Stimulated activated CD4-positive, alpha-beta T cell treated with anti-CD3 and anti-CD28 coated beads, Interleukin-15, amount 100 ng/mL, for 24 hours (primary cell): ENCODE results near the gene FOXN3.
A peak's percentile ranks its signal among the peaks of the same experiment; 100 is the strongest.

Experiments
- DNase-seq: peaks from one replicate; pipeline ENCODE4 v3.0.0-alpha.2; 2020

Gene FOXN3

DNA sequence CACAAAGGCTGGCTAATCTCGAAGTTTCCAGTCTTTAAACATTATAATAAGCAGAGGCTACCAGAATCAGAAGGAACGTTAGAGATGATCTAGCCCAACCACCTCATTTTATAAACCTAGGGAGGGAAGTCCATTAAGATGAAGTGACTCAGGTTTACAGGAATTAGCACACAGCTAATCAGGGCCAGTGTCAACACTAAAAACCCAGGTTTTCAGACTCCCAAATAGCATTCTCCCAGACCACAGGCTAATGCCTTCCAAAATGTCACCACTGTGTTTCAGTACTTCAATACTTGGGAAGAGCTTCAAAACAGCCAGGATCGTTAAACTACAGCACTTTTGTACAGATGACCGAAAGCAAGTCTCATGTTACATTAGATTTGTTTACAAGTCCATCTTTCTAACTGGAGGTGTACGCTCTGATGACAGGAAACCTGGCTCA lies 89.2 kb downstream of the FOXN3 start:
- no peak for DNase-seq

DNA sequence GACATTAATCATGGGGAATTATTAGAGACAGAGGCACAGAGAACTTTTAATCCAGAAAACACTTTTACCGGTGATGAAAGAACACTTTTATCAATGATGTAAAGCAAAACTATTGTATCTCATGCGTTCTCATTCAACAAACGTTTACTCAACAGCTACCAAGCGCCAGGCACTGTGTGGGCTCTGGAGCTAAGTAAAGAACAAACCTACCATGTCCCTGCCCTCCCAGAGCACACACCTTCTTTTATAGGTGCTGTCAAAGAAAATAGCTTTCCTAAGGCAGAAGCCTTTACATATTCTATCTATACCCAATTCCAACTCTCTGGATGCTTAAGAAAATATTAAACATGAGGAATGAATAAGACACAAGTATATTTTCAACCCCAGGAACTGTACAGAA lies 91.1 kb downstream of the FOXN3 start:
- no peak for DNase-seq

DNA sequence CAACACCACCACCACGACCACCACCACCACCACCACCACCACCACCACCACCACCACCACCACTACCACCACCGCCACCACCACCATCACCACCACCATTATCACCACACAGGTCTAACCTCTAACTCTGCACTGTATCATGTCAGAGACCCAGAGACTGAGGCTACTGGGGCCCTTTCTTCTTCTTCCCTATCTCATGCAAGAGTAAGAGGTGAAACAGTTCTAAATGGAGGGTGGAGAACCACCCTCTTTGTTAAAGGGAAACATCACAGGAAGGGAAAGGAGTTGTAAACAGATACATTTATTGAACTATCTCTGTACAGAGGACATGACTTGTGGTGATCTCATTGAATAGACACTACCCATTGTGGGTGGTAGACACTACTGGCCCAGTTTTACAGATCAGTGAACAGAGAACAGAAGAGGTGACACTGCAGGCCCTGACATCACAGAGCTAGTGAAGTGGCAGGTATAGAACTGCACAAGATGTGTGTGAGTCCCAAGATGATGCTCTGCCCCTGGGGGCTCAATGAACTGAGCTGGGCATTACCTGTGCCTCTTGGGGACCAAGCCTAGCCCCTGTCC lies 91.6 kb downstream of the FOXN3 start:
- no peak for DNase-seq

DNA sequence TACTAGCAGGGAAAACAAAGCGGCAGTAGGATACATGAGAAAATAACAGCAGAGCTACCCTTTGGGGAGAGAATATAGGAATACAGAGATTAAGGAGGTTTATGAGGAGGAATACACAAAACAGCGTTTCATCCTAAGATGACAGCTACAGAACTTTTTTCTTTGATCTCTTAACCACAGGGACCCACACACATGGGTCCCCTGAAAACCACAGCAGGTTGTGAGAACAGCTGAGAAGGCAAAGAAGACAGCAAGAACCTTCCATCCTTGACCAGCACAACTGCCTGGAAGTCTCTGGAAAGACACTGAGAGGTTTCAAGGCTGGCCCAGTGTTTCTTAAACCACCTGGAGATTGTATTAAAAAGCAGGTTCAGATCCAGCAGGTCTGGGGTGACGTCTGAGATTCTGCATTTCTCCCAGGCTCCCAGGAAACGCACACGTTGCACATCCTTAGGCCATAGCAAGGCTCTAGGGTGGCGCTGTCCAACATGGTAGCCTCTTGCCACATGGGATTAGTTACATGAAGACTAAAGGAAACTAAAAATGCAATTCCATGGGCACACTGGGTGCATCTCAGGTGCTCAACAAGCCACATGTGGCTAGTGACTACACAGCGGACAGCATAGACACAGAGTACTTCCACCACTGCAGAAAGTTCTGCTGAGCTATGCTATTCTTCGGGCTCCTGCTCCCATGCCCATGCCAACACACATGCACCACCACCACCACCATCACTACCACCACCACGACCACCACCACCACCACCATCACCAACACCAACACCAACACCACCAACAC lies 92.3 kb downstream of the FOXN3 start:
- DNase-seq = no peak

DNA sequence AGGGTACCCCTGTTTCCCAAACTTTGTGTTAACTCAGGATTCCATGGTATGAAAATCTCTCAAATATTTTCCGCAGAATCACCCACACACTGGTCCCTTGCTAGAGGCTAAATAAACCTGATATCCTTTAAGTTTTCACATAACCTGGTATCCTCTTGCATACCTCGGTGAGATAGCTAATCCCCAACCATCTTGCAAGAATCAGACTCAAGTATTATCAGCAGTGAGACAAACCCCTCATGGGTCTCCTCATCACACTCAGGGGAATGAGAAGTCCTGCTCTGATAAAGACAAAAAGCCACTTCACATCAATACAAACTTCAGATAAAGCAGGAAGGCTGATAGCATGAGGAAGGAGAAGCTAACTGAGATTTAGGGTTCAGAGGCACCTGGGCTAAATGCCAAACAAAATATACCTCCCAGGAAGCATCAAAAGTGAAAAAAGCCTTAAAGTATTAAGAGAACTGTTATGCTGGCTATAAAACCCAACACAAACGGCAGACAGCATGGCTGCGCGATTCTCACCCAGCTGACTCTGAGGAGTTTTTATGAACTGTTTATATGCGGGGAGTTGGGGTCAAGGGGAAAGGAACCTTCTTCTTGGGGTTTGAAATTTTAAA lies 96.5 kb downstream of the FOXN3 start:
- no peak for DNase-seq

DNA sequence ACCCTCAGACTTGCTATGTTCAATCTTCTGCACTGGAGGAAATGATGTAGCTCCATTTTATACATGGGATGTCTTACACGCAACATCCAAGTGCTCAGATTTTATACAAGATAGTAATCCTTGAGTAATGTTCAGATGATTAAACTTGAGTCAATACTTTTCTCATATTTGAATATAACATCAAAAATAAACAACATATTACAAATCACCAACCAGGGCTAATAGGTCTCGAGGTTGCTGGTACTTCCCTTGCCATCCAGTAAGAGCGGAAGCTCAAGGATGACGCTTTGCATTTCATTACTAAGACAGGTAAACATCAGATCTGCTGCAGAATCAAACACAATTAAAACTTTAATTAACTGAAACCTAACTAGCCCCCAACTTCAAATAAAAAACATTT lies 97.3 kb downstream of the FOXN3 start:
- DNase-seq = no peak

DNA sequence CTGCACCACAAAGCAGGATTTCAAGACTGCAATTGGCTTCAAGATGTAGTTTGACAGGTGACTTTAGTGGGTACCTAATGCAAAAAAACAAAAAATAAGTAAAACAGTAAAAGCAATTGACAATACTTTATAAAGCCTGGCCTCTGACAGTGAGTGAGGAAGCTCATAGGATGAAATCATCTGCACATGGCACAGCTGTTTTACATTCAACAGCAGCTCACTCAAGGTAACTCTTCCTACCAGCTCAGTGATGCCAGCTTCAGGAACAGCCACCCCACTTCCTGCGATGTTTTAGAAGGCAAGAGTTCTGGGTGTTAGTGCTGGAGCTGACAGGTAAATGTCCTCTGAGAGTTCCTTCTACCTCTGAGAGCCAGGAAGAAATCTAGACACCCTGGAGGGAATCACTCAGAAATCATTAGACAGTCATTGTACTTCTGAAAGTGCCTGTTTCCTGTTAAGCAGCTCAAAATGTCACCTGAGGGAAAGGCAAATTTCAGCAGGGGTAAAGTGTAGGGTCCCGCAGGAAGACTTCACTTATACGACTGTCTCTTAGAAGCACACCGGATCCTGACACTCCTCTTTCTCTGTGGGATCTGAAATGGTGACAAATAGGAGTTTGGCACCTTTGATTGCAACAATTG lies 99.9 kb downstream of the FOXN3 start:
- DNase-seq = no peak

DNA sequence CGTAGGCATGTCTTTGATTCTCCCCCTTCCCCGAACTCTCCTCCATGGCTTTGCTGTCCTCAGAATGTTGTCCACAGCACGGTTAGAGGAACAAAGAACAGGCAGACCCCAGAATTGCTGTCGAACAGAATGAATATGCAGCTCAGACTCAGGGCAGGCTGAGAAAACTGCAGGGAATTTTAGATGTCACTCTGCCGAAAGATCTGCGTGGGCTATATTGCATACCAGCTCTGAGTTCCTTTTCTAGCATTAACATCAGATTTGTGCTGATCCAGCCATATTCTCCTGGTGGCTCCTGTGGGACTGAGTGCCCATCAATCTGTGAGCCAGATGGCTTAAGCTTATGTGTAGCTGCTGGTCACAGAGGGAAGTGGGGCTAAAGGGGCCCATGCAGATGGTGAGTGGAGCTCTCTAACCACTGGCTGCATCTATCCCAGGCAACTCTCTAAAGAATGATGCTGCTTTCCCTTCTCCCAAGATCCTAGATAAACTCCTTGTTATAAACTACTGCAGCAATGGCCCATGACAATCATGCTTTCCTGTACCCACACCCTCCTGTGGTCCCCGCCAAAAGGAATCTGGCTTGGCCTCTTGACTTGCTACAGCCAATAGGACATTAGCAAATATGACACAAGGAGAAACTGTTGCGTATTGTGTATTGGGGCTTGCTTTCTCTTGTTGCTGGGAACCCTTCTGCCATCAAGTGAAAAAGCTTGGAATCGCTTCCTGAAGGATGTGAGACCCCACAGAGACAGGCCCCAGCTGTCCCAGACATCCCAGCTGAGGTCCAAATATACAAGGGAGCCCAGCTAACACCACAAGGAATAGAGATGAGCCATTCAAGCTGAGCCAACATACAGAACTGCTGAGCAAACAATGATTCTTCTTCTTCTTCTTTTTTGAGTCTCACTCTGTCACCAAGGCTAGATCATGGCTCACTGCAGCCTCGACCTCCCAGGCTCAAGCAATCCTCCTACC lies 101.3 kb downstream of the FOXN3 start:
- no peak for DNase-seq

DNA sequence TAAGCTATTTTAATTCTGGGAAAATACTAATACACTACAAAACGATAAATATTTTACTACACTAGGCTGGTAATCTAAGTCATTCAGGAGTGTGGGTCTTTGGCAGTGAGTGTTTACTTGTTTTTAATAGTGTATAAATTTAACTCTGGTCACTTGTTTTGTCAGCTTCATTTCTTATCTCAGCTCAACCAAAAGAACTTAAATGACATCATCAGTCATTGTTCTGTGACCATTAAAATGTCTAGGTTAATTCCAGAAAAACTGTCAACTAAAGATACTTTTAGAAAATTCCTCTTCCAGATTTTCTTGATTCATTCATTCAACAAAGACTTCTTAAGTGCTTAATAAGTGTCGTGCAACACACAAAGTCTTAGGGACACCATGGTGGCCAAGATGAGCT lies 102.8 kb downstream of the FOXN3 start:
- DNase-seq = no peak

DNA sequence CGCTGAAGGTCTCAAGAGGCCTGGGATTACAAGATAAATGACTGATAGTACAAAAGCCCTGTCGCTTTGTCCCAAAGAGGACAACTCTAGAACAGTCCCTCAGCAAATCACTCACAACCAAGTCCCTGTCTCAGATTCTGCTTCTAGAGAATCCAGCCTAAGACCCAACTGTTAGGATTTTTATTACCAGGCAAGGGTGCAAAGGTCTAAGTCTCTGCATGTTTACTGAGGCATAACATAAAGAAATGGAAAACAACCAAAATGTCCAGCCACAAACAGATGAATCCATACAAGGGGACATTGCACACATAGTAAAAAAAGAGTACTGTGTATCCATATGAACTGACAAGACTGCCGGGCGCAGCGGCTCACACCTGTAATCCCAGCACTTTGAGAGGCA lies 104.1 kb downstream of the FOXN3 start:
- no peak for DNase-seq

DNA sequence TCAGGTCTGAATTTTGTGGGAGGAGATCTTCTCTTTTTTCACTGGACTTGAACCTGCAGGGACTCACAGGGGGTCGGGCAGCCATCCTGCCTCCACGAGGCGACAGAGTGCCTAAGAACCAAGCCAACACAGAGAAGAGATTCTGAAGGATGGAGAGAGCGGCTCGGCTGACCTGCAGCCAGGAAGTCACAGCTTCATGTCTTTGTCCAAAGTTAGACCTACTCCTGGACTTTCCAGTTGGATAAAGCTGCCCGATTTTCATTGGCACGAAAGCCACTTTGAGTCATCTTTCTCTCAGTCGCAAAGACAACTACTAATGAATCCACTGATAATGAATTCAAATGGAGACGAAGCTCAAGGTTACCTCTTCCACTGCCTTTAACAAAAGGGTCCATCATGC lies 106.8 kb downstream of the FOXN3 start:
- DNase-seq = no peak

DNA sequence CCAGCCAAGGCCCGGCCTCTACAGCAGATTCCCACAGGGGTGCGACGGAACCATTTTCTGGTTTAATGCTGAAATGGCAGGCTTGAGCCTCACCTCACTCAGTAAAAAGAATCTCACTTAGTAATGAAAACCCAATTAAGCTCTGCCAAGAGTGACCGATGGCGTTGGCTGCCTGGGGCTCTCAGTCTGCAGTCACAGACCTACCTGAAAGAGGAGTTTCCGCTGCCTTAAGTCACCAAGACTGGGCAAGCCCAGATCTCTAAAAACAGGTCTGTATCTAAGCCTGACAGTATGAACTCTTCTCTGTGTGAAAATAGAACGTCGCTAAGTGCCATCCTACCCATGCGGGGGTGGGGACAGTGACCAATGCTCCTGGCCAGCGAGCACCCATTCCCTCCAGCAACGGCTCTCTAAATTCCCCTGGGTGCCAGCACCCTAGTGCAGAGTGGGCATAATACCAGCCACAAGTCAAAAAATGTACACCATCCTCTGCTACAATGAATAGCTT lies 107.3 kb downstream of the FOXN3 start:
- DNase-seq = no peak

DNA sequence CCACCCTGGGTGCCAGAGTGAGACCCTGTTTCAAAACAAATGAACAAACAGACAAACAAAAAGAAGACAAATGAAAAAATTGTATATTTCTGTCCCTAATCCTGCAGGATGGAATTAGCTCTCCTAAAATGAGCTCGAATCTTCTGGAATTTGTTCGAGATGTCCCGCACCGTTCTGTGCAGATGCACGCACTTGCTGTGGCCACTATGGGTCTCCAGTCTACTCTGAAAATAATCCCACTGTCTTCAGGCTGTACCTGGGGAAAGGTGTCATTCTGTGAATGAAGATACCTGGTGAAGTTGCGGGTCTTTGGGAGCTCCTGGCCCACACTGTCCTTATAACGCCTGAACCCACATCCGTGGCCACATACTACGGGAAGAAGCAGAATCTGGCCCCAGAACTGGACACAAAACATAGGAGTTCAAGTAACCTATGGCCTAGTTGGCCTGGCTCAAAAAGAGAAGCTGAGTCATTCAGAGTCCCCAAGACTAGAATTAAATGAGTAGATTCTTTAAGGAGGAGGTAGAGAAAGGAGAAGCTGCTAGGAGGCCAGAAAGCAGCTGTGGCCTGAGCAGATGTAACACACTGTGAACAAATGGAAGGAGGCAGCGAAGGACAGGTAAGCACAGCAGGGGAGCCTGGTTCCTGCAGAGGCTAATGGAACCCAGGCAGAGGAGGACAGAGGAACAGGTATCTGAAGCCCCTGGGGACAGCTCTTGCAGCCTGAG lies 108.6 kb downstream of the FOXN3 start:
- no peak for DNase-seq

DNA sequence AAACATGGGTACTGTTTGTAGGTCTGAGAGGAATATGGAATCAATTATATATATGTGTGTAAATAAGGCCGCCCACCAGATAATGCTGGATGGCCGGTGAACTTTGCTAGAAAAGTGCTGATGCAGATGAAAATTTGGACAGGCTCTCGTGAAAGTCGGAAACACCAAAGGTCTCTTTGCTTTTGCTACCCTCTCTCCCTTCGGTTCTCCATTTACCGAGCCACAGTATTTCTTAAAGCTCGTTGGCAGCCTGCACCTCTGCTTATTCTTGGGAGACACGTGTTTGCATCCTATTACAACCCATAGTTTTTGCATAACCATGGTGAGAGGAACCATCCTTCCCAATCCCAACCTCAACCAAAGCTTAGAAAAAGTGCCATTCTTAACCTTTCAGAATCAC lies 109.6 kb downstream of the FOXN3 start:
- no peak for DNase-seq

DNA sequence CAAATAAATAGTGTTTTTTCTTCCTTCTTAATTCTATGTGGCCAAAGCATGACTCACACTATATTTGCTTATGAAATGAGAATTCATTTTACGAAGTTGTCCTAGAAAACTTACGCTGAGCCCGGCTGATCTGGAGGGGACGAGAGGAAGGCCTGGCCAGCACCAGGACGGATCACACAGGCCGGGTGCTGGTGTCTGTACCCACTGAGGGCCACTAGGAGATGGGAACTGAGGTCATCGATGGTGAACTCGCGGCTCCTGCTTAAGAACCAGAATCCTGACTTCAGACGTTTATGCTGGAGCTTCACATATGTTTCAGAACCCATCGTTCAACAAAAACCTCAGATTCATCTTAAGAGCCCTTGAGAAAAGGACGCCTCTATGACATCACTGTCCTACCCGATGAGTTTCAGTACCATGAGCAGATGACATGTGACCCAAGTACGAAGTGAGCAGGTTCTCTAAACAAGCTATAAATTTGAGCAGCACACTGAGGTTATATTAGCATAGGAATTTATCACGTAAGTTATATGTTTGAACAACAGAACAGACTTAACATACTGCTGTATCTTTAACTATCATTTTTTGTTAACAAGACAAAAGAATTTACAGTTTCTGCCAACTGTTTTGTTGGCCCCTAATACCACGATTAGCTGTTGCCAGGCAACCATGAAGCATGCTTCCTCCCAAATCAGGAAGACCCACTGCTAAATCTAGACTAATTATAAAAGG lies 111.9 kb downstream of the FOXN3 start:
- no peak for DNase-seq

DNA sequence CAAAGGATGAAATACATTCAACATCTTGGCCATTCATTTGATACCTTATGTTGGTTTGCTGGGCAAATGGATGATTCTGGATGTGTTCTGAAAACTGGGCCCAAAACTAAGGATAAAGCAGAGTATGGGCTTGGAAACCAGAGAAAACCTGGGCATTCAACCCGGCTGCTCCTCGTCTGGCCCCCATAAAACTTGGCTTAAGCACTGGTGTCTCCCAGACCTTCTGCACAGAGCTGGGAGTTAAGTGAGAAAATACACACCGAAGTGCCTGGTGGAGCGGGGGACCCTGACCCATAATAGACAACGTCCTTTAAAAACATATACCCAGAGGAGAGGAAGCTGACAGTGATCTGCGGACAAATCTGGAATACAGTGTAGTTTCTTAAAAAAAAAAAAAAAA lies 112.5 kb downstream of the FOXN3 start:
- DNase-seq = no peak

DNA sequence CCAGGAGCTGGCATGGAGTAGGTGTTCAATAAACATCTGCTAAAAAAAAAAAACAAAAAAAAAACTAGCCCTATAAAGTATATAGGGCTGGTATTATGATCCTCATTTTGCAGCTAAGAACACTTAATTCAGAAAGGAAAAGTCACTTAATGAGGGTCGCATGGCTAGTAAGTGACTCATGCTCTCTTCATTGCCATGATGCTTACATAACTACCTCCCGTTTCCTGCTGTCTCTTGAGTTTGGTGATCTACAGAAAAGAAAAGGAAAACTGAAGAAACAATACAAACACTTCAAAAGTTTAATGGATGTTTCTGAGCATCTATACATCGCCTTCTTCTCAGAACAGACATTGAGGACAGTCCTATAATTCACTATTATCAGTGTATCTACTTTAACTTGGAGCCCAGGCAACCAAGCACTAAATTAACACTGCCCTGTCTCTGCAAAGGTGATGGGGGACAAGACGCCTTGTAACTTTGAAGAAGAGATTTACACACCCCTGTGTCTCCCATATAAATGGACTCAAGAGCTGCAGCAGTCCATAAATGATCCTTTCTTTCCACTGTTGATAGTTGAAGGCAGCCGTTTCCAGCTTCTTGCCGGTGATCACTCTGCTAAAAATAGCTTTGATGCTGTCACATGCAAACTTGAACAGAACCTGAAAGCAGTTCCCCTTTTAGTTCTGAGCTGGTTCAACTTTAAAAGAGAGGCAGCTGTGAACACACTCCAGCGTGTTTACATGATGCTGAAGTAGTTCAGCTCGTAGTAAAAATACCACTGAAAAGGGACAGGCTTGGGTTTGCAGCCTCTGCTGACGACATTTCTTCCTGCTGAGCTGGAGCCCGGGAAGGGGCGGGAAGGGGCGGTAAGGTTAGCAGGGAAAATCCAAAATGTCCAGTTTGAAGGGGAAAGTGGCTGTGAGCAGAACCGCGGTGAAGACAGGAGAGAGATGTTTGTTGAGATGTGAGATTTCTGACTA lies 113.3 kb downstream of the FOXN3 start:
- DNase-seq = peak; percentile 17

DNA sequence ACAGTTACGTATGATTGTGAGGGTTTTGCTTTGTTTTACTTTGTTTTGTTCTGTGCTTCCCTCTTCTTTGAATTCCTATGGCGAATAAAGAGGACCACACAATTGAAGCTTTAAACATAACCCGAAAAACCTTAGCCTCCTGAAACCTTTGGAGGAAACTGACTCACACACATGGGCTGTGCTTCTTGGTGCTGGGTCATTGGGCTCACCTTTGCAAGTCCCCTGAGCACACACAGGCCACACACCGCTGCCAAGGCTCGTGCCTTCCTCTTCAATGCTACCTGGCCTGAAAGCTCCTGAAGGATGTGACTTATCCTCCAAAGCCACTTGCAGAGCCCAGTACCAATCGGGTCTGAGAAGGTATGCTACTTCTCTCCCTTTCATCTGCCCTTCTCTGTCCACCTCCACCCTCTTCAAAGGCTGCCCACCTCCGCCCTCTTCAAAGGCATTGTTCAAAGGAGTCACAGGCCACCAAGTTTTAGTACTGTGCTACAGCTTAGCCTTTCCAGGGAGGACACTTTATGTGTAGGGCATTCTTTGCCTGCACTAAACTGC lies 114.6 kb downstream of the FOXN3 start:
- DNase-seq = no peak

DNA sequence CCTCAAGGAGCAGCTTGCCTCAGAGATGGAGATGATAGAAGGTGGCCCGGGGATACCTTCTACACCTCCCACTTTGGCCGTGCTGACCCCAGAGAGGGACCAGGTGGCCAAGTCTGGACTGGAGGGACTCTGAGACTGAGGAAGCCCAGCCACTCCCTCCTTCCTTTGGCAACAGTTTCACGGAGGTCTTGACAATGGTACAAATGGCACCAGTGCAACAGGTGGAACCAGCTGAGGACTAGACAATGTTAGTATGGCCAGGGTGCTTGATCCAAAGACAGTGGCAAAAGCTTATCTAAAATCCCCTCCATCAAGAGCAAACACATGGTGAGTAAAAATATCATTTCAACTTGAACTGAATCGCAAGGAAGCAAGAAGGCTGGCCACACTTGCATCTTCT lies 117.4 kb downstream of the FOXN3 start:
- DNase-seq = no peak
